Natural killer cell (primary cell): Measurements from ENCODE around the gene PNMA8C. TPM values are rescaled to one million over a fixed set of nuclear protein-coding genes. Genes with fewer than 3 reads are reported as not detected.

Experiments
- ATAC-seq, 3 donors: fragments of 150-1000 bp in 2 of 3; fragments of 200-7000 bp in 1 of 3; cut with Tn5 transposase; 1 replicate in 1 of 3; 2 replicates in 2 of 3; pipeline ENCODE4 v1.10.0; 2021; ENCODE audit warnings: mild to moderate bottlenecking in 2 of 3, moderate library complexity in 2 of 3
- DNase-seq, 2 donors: peaks; one replicate each; pipeline versions ENCODE4 v3.0.0 to v3.0.0-alpha.2; 2013 to 2021; ENCODE audit warnings: mixed read lengths in 1 of 2
- H3K27ac ChIP-seq: one replicate; pipeline ENCODE4 v1.5.1; 2013; ENCODE audit warnings: mild to moderate bottlenecking, low read length
- H3K27me3 ChIP-seq: one replicate; pipeline ENCODE4 v1.6.1; 2013; ENCODE audit warnings: low read length; ENCODE audit not compliant: control insufficient read depth, insufficient read depth
- H3K36me3 ChIP-seq: one replicate; pipeline ENCODE4 v1.6.1; 2013; ENCODE audit warnings: low read length; ENCODE audit not compliant: control insufficient read depth, insufficient read depth
- H3K4me1 ChIP-seq: one replicate; pipeline ENCODE4 v1.6.1; 2013; ENCODE audit warnings: low read length; ENCODE audit not compliant: control insufficient read depth, insufficient read depth
- H3K4me3 ChIP-seq: one replicate; pipeline ENCODE4 v1.5.1; 2013; ENCODE audit warnings: low read length
- H3K9me3 ChIP-seq: one replicate; pipeline ENCODE4 v1.6.1; 2013; ENCODE audit warnings: low read length; ENCODE audit not compliant: control insufficient read depth, insufficient read depth
- H3K27ac Mint-ChIP-seq, 2 donors: one replicate each; pipeline ENCODE4 v1.8.0; 2022; ENCODE audit warnings: mild to moderate bottlenecking in 2 of 2, mixed read lengths in 2 of 2, moderate library complexity in 1 of 2
- H3K27me3 Mint-ChIP-seq, 2 donors: one replicate each; pipeline ENCODE4 v1.8.0; 2022; ENCODE audit warnings: low read depth in 2 of 2, mixed read lengths in 2 of 2
- H3K36me3 Mint-ChIP-seq: one replicate; pipeline ENCODE4 v1.8.0; 2022; ENCODE audit warnings: mixed read lengths
- H3K4me1 Mint-ChIP-seq, 2 donors: one replicate each; pipeline ENCODE4 v1.8.0; 2022; ENCODE audit warnings: mixed read lengths in 2 of 2
- H3K4me3 Mint-ChIP-seq: one replicate; pipeline ENCODE4 v1.8.0; 2022; ENCODE audit warnings: mild to moderate bottlenecking, moderate library complexity, mixed read lengths
- H3K9me3 Mint-ChIP-seq, 2 donors: one replicate each; pipeline ENCODE4 v1.8.0; 2022; ENCODE audit warnings: mixed read lengths in 2 of 2
- CTCF ChIP-seq: fragments of 200-600 bp; IDR thresholded peaks from one replicate; pipeline ENCODE4 v1.8.0; 2022; ENCODE audit warnings: antibody characterized with exemption
- WGBS: methylation state at CpG from one replicate; pipeline ENCODE4 v1.1.7; 2013; ENCODE audit warnings: missing lambda C conversion rate; ENCODE audit not compliant: insufficient coverage; 5-methylcytosine and 5-hydroxymethylcytosine counted together
- intact Hi-C: fragments of 100-400 bp; cut with micrococcal nuclease; formaldehyde crosslinking; loops from one replicate; pipeline ENCODE4 v1.14.2; 2022
- total RNA-seq, 4 donors: library from RNA; stranded (reverse); fragments of 120-200 nt in 1 of 4; gene quantifications; one replicate each; pipeline versions ENCODE4 v1.2.3 to v1.2.4, GENCODE V29; 2013 to 2022

PNMA8C gene
- total RNA-seq, 3 donors from 2014 or later (not counting 1 experiment from before 2014, with no cell fraction given), result 0.55 to 1.2 (median 0.87) TPM

- H3K27me3 Mint-ChIP-seq, result no peaks in the 10 kb centered on the region
- Histone ChIP-seq H3K4me3 (no peak overlapping the region), H3K4me1 (peaks cover 3% of the 10 kb centered on the region), H3K9me3 (no peaks in the 10 kb centered on the region), H3K27ac (no peak overlapping the region), H3K36me3 (peaks cover 63% of the 10 kb centered on the region), H3K27me3 (no peaks in the 10 kb centered on the region)
- no peak for TF ChIP-seq CTCF
- H3K36me3 Mint-ChIP-seq, result no peaks in the 10 kb centered on the region
- no peak overlapping the region for H3K4me3 Mint-ChIP-seq
- peaks cover under 1 to 10% of the 10 kb centered on the region in 2 donors for H3K4me1 Mint-ChIP-seq
- peak overlapping the region in 1 of 2 donors; percentile 56 for H3K27ac Mint-ChIP-seq
- WGBS, result 96% methylated on average over 13 of the region's 16 CpGs
- intact Hi-C loops, result no loop called here
- no peaks in the 10 kb centered on the region for H3K9me3 Mint-ChIP-seq
- no peak for DNase-seq
- ATAC-seq, result peak in 1 of 3 donors; percentile 39
Observed at GRCh38 chr19:46390121-46390858, 38.4 kb downstream of the PNMA8C start.

- no peaks in the 10 kb centered on the region for H3K9me3 ChIP-seq
- no peak overlapping the region for H3K4me3 ChIP-seq
- no peaks in the 10 kb centered on the region for H3K36me3 Mint-ChIP-seq
- H3K27ac ChIP-seq, result no peak overlapping the region
- DNase-seq, result no peak
- H3K27ac Mint-ChIP-seq, result no peak overlapping the region
- no peaks in the 10 kb centered on the region for H3K27me3 Mint-ChIP-seq
- no peaks in the 10 kb centered on the region for H3K4me1 ChIP-seq
- peaks cover 0 to 10% of the 10 kb centered on the region in 2 donors for H3K4me1 Mint-ChIP-seq
- intact Hi-C loops, result no loop called here
- H3K9me3 Mint-ChIP-seq, result no peaks in the 10 kb centered on the region
- H3K4me3 Mint-ChIP-seq, result no peak overlapping the region
- no peak for TF ChIP-seq CTCF
- no peak for ATAC-seq
- no peaks in the 10 kb centered on the region for H3K27me3 ChIP-seq
- WGBS, result 94% methylated on average over 25 of the region's 25 CpGs
- H3K36me3 ChIP-seq, result peaks cover 81% of the 10 kb centered on the region
Observed at GRCh38 chr19:46388311-46389095, 40.2 kb downstream of the PNMA8C start.

- Histone ChIP-seq H3K4me1 (no peaks in the 10 kb centered on the region), H3K27ac (no peak overlapping the region), H3K4me3 (no peak overlapping the region), H3K27me3 (no peaks in the 10 kb centered on the region), H3K9me3 (no peaks in the 10 kb centered on the region), H3K36me3 (peaks cover 81% of the 10 kb centered on the region)
- no peak for ATAC-seq
- H3K27ac Mint-ChIP-seq, result no peak overlapping the region
- 98% methylated on average over 10 of the region's 10 CpGs for WGBS
- peaks cover 0 to 11% of the 10 kb centered on the region in 2 donors for H3K4me1 Mint-ChIP-seq
- no peaks in the 10 kb centered on the region for H3K27me3 Mint-ChIP-seq
- H3K9me3 Mint-ChIP-seq, result no peaks in the 10 kb centered on the region
- no peak for TF ChIP-seq CTCF
- no peak overlapping the region for H3K4me3 Mint-ChIP-seq
- DNase-seq, result no peak
- intact Hi-C loops, result no loop called here
- H3K36me3 Mint-ChIP-seq, result peaks cover 4% of the 10 kb centered on the region
Observed at GRCh38 chr19:46387713-46388130, 41.0 kb downstream of the PNMA8C start.
